ENCODE results near the gene LAMB4.

The LAMB4 gene, protein sequence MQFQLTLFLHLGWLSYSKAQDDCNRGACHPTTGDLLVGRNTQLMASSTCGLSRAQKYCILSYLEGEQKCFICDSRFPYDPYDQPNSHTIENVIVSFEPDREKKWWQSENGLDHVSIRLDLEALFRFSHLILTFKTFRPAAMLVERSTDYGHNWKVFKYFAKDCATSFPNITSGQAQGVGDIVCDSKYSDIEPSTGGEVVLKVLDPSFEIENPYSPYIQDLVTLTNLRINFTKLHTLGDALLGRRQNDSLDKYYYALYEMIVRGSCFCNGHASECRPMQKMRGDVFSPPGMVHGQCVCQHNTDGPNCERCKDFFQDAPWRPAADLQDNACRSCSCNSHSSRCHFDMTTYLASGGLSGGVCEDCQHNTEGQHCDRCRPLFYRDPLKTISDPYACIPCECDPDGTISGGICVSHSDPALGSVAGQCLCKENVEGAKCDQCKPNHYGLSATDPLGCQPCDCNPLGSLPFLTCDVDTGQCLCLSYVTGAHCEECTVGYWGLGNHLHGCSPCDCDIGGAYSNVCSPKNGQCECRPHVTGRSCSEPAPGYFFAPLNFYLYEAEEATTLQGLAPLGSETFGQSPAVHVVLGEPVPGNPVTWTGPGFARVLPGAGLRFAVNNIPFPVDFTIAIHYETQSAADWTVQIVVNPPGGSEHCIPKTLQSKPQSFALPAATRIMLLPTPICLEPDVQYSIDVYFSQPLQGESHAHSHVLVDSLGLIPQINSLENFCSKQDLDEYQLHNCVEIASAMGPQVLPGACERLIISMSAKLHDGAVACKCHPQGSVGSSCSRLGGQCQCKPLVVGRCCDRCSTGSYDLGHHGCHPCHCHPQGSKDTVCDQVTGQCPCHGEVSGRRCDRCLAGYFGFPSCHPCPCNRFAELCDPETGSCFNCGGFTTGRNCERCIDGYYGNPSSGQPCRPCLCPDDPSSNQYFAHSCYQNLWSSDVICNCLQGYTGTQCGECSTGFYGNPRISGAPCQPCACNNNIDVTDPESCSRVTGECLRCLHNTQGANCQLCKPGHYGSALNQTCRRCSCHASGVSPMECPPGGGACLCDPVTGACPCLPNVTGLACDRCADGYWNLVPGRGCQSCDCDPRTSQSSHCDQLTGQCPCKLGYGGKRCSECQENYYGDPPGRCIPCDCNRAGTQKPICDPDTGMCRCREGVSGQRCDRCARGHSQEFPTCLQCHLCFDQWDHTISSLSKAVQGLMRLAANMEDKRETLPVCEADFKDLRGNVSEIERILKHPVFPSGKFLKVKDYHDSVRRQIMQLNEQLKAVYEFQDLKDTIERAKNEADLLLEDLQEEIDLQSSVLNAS (N-terminal part only)

DNA sequence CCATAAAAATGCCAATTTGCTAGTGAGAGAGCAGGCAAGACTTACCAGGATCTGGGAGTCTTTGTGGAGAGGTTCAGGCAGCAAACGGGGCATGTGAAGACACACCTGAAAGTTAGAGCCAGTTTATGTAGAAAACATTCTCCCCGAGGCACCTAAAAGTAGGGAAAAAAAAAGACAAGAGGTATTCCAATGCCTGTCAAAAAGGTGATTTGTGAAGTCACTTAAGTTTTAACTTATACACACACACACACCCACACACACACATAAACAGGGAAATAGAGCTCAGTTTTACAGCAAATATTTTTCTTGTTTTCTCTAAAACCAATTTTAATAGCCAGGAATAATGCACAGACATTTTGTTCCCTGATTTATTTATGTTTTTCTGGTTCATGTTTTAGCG is at the start of gene LAMB4:
Gene LAMB4 (minus strand): TSS at position 101 of the 400 bp plus-strand sequence. CDS start 7,197 bp downstream, outside the sequence.
- DNase-seq (ENCODE audit: low read depth), result no peak

DNA sequence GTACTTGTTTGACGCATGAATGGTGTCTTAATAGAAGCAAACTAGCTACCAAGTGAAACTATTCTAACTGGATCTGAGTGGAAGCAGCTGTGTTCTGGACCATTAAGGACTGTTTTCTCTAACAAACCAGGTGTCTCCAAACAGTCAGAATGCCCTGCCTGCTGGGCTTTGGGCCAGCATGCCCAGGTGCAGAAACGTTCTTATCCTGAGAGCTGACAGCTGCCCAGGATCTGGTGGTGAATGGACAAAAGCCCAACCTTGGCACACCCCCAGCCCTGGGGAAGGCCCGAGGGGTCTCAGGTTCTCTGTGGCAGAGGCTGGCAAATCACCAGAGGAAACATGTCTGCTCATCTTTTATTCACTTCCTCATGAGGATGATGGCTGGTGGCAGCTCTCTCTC is 48.2 kb upstream of the LAMB4 start:
- no peak for DNase-seq (ENCODE audit: low read depth)

DNA sequence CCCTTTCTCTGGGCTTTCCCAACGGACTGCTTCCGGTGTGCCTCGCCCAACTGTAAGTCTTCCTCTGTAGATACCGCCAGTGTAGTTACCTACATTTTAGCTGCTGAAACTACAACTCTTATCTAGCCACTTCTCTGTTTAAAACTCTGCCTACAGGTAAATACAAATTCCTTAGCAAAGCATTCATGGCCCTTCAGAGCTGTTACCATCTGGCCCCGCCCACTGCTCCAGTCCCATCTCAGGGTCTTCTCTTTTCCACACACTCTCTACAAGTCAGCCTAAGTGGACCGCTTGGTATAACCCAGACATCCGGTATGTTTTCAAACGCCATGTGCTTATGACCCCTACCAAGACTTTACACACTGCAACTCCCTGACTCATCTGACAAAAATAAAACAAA is 41.0 kb upstream of the LAMB4 start:
- no peak for DNase-seq (ENCODE audit: low read depth)

DNA sequence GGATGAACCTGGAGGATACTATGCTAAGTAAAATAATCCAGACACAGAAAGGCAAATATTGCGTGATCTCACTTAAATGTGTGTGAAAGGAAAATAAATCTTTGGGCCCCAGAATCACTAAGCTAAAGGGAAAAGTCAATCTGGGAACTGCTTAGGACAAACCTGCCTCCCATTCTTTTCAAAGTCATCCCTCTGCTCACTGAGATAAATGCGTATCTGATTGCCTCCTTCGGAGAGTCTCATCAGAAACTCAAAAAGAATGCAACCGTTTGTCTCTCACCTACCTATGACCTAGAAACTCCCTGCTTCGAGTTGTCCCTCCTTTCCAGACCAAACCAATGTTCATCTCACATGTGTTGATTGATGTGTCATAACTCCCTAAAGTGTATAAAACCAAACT is 40.1 kb upstream of the LAMB4 start:
- DNase-seq (ENCODE audit: low read depth), result no peak

DNA sequence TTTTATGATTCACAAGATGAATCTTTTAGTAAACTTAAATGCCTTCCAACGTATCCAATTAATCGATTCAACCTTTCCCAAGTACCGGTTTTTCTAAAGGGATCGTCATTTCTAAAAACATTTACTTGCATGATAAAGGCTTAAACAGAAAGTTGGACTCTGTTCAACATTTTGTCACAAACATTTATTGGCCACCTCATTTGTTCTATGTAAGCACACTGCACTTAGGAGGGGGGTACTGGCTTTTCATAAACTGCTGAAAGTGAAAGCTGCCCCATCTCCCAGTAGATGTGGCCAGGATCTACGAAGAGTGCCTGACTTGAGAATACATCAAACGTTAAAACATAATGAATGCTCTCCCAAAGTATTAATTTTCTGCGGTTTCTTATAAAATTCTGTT is 37.3 kb upstream of the LAMB4 start:
- DNase-seq (ENCODE audit: low read depth), result no peak

DNA sequence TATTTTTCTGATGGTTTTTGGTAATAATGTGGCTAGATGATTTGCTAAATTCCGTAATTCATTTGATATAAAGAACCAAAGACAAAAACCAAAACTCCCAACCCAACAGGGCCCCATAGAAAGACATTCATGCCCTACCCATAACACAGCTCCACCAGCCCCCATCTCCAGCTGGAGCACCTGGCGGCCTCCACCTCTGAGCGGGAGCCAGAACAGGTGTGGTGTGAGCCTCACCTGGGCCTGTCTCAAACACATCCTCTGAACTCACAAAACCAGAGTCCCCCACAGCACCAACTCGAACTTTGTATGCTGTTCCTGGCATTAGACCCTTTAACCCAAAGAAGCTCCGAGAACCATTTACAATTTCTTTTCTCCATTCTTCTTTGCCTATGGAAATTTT is 36.5 kb upstream of the LAMB4 start:
- no peak for DNase-seq (ENCODE audit: low read depth)

DNA sequence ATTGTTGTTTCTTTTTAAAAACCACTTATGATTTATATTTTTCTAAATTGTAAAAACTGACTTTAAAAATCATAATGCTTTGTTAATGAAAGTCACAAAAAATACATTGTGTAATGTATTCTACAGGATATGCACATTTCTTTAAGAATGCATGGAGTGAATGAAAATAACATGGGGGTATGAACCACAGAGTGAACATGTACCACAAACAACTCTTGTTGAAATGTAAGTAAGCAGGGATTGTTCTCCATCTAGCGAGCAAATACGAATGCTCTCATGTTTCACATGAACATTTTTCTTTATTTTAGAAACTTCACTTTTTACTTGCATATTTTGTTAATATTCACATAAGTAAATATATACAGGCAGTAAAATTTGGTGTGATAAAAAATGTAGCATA is 35.6 kb upstream of the LAMB4 start:
- DNase-seq (ENCODE audit: low read depth), result no peak

DNA sequence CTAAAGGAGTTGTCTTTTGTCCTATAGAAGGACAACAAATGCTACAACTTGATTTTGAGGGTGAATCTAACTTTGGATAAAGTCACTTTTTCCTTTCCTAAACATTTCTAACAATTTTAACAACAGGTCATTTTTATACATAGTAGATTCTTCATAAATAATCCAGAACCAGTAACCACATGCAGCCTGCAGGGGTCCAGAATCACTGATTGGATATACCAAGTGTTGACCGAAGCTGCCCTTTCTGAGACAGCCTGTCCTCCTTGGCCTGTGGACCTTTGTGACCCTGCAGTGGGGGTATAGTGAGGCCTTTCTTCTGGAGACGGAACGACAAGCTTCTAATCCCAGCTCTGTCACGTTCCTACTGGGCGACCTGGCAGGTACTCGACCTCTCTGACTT is 34.8 kb upstream of the LAMB4 start:
- no peak for DNase-seq (ENCODE audit: low read depth)

DNA sequence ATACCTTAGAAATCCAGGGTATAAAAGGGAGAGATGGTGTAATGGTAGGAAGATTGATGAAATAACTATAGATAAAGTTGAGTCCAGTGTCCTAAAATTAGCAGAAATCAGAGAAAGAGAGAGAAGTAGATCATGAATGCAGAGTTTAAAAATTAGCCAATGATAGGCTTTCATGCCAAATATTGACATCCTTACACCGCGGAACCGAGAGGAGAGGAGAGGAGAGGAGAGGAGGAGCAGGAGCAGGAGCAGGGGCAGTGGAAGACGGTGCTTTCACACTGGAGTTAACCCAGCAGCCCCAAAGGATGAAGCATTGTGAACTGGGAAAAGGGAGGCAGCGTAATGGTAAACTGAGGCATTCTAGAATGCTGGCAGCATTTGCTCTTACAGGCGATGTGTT is 34.2 kb upstream of the LAMB4 start:
- no peak for DNase-seq (ENCODE audit: low read depth)

DNA sequence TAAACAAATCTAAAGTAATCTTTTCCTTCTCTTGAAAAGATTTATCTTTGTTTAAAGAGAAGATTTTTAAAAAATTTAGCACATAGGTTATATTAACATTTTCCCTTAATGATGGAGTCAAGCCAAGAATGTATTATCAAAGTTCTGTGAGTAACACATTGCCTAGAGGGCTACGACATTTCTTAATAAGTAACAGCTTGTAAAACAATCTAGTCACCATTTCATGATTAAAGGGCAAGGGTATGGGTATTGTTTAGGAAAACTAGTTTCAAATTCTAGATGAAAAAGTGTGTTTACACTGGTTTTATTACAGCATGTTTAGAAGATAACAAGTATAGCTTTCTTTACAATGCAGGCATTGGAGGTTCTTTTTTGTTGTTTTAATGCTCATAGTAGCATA is 28.6 kb upstream of the LAMB4 start:
- no peak for DNase-seq (ENCODE audit: low read depth)

DNA sequence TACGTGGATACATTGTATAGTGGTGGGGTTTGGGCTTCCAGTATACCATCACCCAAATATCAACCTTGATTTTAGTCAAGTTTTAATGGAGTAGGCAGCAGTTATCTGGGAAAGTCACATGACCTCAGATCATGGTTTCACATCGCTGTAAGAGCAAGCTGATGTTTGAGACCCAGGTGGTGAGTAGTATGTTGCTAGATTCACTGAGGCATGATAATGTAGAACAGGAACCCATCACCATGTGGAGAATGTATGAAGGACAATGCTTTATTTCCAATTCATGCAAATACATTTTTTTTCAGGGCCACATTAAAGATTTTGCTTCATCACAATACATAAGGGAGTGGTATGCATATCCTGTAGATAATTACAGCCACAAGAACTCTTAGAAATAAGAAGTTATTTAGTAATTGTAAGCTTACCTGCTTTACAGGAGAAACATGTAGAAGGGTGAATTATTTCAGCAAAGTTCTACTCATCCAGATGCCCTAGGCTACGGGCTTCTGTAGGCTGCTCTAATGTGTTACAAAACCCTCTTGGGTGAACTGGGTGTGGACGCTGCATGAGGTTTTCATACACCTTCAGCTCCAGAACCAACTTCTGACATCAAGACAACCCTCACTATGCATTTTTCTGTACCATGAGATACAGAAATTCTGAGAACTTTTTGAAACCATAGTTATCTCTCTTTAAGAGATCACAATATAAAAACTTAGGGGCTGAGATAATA is 27.6 kb upstream of the LAMB4 start:
- DNase-seq (ENCODE audit: low read depth), result no peak

DNA sequence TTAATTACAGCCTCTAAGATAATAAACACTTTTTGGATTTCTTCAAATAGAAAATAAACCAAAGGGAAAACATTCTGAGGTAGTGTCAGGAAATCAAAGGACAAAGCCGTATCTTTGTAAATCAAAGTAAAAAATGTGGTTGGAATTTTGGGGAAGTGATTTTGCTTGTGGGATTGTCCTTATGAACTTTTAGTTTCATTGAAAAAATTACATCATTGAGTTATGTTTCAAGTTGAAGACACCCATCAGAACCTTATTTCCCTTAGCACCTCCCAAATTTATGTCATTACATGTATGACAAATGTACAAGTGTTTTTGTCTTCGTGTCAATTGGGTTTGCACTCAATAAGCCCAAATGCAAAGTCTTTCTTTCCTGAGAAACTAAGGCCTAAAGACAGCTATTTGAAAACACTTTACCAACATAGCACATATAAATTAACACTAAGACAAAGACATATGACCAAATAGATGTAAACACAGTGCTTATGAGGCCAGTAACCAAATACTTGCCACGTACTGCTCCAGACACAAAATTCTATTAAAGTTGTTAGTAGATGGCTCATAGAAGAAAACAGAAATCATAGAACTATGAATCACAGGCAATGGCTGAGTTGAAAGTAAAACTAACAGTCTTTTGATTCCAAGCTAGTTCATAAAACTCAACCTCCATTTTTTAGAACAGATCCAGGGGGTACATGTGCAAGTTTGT is 26.9 kb upstream of the LAMB4 start:
- DNase-seq (ENCODE audit: low read depth), result no peak

DNA sequence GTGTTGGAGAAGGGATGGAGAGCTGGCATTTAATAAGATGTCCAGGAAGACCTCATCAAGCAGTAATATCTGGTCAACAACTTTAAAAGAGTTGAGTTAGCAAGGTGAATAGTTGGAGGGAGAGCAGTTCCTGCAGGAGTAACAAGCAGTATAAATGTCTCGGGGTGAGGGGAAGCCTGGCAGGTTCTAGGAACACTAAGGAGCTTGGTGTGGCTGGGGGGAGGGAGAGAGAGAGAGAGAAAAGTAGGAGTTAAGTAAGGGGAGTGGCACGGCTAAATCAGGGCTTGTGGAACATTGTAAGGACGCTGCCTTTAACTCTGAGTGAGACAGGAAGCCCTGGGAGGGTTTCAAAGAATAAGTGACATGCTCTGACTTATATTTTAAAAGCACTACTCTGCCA is 22.0 kb upstream of the LAMB4 start:
- DNase-seq (ENCODE audit: low read depth), result no peak

DNA sequence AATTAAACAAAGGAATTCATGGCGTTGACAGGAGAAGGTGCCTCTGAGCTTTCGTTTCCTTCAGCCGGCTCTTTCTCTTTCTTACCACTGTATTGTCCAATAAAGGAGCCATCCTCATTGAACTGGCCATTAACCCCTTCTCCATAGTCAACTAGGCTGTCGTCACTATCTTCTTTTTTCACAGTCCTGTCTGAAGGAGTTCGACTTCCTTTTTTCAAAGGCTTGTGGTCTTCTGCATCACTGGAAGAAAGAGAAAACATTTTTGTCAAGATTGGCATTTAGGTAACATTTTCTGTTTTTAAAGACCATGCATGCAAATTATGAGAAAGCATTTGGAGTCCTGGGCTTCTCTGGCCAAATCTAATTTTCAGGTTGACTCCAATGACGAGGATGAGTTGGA is 19.7 kb upstream of the LAMB4 start:
- DNase-seq (ENCODE audit: low read depth), result no peak

DNA sequence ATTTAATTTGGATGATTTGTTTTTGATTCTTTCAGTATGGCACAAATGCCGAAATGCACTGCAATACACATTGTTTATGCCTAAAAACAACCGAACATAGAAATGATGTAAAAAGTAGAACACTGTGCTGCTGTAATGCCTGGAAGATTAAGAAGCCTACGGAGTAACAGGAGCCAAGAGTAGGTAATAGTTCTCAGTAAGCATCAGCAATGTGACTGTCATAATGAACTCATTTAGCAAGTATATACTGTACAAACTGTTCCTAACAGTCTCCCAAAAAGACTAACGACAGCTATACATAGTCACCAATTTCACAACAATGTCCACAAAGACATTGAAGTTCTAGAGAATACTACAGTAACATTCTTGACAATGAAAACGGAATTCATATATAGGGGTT is 19.0 kb upstream of the LAMB4 start:
- DNase-seq (ENCODE audit: low read depth), result no peak

DNA sequence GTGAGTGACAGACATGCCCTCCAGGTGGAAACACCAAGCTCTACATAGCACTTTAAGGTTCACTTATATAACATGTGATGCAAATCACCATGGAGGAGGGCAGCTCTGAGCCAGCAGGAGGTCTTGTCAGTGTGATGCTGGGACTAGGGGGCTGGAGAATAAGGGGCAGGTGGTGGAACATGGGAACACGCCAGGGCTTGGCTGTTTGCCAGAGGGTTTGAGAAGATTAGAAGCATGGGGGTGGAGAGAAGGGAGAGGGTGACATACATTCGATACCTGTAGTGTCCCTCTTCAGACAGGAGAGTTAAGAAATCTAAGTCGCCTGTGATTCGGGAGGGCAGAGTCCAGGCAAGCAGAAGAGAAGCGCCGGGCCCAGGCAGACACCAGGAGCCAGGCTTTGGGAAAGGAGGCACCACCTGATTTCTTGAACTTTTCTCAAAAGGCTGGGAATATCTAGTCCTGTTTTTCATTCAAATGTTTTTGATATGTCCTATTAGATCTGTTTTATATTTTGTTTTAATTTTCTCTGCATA is 16.9 kb upstream of the LAMB4 start:
- no peak for DNase-seq (ENCODE audit: low read depth)

DNA sequence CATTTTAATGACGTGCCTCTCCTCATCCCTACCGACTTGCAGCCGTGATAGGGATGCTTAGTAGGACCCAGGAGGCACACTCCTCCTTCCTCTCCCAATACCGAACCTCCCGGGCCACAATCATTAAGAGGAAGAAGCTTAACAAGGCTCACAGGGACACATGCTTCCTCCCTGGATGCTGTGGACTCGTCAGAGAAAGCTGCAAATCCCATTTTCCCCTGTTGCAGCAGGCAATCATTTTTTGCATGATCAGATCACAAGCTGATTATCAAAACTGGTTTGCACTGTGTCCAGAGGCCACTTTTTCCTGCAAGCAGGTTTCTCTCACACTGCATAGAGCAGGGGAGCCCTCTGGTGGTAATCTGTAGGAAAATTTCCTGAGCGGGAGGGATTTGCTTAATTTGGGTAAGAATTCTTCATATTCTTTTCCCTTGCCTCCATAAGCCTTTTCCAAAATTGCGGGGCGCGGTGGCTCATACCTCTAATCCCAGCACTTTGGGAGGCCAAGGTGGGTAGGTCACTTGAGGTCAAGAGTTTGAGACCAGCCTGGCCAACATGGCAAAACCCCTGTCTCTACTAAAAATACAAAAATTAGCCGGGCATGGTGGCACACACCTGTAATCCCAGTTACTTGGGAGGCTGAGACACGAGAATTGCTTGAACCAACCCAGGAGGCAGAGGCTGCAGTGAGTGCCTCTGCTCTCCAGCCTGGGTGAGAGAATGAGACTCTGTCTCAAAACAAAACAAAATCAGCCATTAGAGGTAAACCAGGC is 16.1 kb upstream of the LAMB4 start:
- DNase-seq (ENCODE audit: low read depth), result no peak

DNA sequence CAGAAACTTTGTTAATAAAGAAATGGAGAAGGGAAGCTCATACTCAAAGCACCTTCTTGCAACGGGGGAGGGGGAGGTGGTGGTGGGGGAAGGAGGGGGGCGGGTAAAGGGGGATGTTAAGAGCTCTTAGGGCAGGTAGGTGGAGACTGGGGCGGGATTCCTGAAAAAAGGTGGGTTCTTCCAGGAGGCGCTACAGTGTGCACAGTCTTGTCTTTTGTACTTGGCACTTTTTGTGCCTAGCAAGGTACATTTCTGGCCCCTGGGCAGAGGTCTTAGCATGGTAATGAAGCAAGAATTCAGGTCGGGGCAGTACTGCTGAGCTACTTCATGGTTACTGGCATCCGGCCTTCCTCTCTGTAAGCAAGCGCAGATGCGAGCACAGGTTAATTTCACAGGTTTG is 15.2 kb upstream of the LAMB4 start:
- DNase-seq (ENCODE audit: low read depth), result no peak

DNA sequence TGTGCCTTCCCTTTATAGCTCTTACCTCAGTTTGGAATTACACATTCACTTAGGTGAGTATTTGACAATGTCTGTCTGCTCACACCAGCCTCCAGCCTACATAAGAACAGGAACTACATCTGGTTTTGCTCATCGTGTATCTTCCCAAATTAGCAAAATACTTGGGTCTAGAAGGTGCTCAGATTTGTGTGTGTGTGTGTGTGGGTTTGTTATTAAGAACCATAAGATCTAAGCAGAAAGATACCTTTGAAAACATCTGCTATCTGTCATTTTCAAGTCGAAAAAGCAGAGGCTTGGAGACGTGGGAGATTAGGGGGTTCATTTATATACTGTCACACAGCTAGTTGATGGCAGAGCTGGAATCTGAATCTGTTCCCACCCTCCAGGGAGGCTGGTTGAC is 14.8 kb upstream of the LAMB4 start:
- DNase-seq (ENCODE audit: low read depth), result no peak

Measured in CMK (cell line).